Cardiac muscle cell (in vitro differentiated cells and primary cell): ENCODE data around the gene CDK18. TPM values are rescaled to one million over a fixed set of nuclear protein-coding genes. Genes with fewer than 3 reads are reported as not detected.
"Not testable (repeated sequence)": the region's sequence is repeated elsewhere in the genome, so short reads cannot be mapped to it uniquely, and the experiment has no call there.

ENCODE experiments used
- DNase-seq, 2 donors: peaks; one replicate each; pipeline versions ENCODE4 v3.0.0 to v3.0.0-alpha.2; 2010 to 2017; ENCODE audit warnings: low read depth in 1 of 2, low spot score in 1 of 2
- H3K27ac ChIP-seq: fragments of 200-600 bp; sonication (generic); 2 replicates; pipeline ENCODE4 v1.5.1; 2016
- H3K27me3 ChIP-seq: fragments of 200-600 bp; sonication (generic); 2 replicates; pipeline ENCODE4 v1.6.0; 2016; ENCODE audit warnings: control low read depth
- H3K36me3 ChIP-seq: fragments of 200-600 bp; sonication (generic); 2 replicates; pipeline ENCODE4 v1.5.1; 2016; ENCODE audit warnings: control low read depth
- H3K4me1 ChIP-seq: fragments of 200-600 bp; sonication (generic); 2 replicates; pipeline ENCODE4 v1.8.1; 2017; ENCODE audit warnings: low read depth, mild to moderate bottlenecking, mixed run types
- H3K4me3 ChIP-seq: fragments of 200-600 bp; sonication (generic); 2 replicates; pipeline ENCODE4 v1.5.1; 2016; ENCODE audit warnings: mild to moderate bottlenecking
- H3K9me3 ChIP-seq: fragments of 200-600 bp; sonication (generic); 2 replicates; pipeline ENCODE4 v1.5.1; 2017; ENCODE audit warnings: low read depth, mild to moderate bottlenecking, control low read depth
- polyA plus RNA-seq: library from polyadenylated mRNA; unstranded; fragments of >200 nt; fragmentation: Nextera tagmentation; extraction: Ambion mirVana; gene quantifications from 2 replicates; pipeline ENCODE4 v1.2.1, GENCODE V29; 2016
- total RNA-seq: library from RNA; depleted of rRNA; stranded (reverse); fragments of >200 nt; gene quantifications from 2 replicates; pipeline ENCODE4 v1.2.3, GENCODE V29; 2016
- TF ChIP-seq, protein P1 (sequence below): IDR thresholded peaks from 2 replicates; pipeline ENCODE4 v1.5.1; 2012; ENCODE audit warnings: low read depth, mild to moderate bottlenecking, low read length

Gene CDK18
- total and polyA plus RNA-seq, 2 experiments from 2014 or later, result 29.8 to 42.0 TPM

GRCh38 chr1:205476648-205477047 is 27.8 kb upstream of the CDK18 start:
- Histone ChIP-seq H3K4me1 (no peaks in the 10 kb centered on the region), H3K27me3 (peaks cover 5% of the 10 kb centered on the region)
- TF ChIP-seq, protein P1, sequence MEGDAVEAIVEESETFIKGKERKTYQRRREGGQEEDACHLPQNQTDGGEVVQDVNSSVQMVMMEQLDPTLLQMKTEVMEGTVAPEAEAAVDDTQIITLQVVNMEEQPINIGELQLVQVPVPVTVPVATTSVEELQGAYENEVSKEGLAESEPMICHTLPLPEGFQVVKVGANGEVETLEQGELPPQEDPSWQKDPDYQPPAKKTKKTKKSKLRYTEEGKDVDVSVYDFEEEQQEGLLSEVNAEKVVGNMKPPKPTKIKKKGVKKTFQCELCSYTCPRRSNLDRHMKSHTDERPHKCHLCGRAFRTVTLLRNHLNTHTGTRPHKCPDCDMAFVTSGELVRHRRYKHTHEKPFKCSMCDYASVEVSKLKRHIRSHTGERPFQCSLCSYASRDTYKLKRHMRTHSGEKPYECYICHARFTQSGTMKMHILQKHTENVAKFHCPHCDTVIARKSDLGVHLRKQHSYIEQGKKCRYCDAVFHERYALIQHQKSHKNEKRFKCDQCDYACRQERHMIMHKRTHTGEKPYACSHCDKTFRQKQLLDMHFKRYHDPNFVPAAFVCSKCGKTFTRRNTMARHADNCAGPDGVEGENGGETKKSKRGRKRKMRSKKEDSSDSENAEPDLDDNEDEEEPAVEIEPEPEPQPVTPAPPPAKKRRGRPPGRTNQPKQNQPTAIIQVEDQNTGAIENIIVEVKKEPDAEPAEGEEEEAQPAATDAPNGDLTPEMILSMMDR, result no peak

GRCh38 chr1:205477121-205477758 is 27.2 kb upstream of the CDK18 start:
- DNase-seq, result no peak
- H3K27ac ChIP-seq, result no peak overlapping the region
- TF ChIP-seq, protein P1, result no peak

More at GRCh38 chr1:205476648-205477047, 27.8 kb upstream of the CDK18 start:
- DNase-seq, result no peak
- Histone ChIP-seq H3K9me3 (no peaks in the 10 kb centered on the region), H3K27ac (no peak overlapping the region), H3K4me3 (no peak overlapping the region), H3K36me3 (no peaks in the 10 kb centered on the region)

GRCh38 chr1:205477759-205478247 is 26.7 kb upstream of the CDK18 start:
- Histone ChIP-seq H3K27me3 (peaks cover 8% of the 10 kb centered on the region), H3K9me3 (no peaks in the 10 kb centered on the region), H3K4me3 (no peak overlapping the region), H3K4me1 (no peaks in the 10 kb centered on the region), H3K36me3 (no peaks in the 10 kb centered on the region), H3K27ac (no peak overlapping the region)
- TF ChIP-seq, protein P1, result no peak
- peak in 1 of 2 donors; percentile 64 for DNase-seq

More at GRCh38 chr1:205477121-205477758, 27.2 kb upstream of the CDK18 start:
- no peaks in the 10 kb centered on the region for H3K9me3 ChIP-seq
- H3K36me3 ChIP-seq, result no peaks in the 10 kb centered on the region
- peaks cover 8% of the 10 kb centered on the region for H3K27me3 ChIP-seq
- no peak overlapping the region for H3K4me3 ChIP-seq
- H3K4me1 ChIP-seq, result no peaks in the 10 kb centered on the region

- not testable (repeated sequence) for H3K4me1 ChIP-seq, DNase-seq, H3K27ac ChIP-seq, H3K9me3 ChIP-seq, H3K4me3 ChIP-seq, H3K36me3 ChIP-seq, H3K27me3 ChIP-seq
Observed at GRCh38 chr1:205478985-205479384, 25.5 kb upstream of the CDK18 start.

DNA sequence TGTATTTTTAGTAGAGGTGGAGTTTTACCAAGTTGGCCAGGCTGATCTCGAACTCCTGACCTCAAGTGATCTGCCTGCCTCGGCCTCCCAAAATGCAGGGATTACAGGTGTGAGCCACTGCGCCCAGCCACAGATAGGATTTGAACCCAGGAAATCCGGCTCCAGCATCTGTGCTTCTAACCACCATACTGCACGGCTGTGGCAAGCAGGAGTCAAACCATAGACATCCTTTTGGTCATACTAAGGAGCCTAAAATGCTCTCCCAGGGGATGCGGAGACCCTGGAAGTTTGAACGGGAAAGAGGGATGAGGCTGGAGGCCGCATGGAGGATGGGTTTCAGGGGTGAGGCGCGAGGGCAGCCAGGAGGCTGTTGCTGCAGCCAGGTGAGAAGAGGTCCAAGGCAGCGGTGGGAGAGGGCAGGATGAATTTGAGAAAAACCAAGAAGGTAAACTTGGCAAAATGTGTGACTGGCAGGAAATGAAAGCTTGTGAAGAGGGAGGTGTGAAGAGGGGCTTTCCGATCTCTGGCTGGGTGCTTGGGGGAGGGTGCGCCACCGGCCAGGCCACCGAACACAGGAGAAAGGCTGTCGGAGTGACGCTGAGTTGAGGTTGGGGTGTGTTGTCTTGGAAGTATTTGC is 24.0 kb upstream of the CDK18 start:
- no peak for DNase-seq
- TF ChIP-seq, protein P1, result no peak
- H3K27ac ChIP-seq, result no peak overlapping the region

GRCh38 chr1:205481218-205481617 is 23.3 kb upstream of the CDK18 start:
- Histone ChIP-seq H3K27ac (no peak overlapping the region), H3K4me3 (no peak overlapping the region), H3K27me3 (peaks cover 8% of the 10 kb centered on the region), H3K4me1 (no peaks in the 10 kb centered on the region), H3K36me3 (no peaks in the 10 kb centered on the region), H3K9me3 (no peaks in the 10 kb centered on the region)
- TF ChIP-seq, protein P1, result no peak
- no peak for DNase-seq

More for the DNA sequence above, 24.0 kb upstream of the CDK18 start:
- H3K9me3 ChIP-seq, result no peaks in the 10 kb centered on the region
- H3K36me3 ChIP-seq, result no peaks in the 10 kb centered on the region
- no peaks in the 10 kb centered on the region for H3K4me1 ChIP-seq
- H3K4me3 ChIP-seq, result no peak overlapping the region
- peaks cover 8% of the 10 kb centered on the region for H3K27me3 ChIP-seq
